H1 (cell line): ENCODE data around the gene PRCD. TPM values are rescaled to one million over a fixed set of nuclear protein-coding genes. Genes with fewer than 3 reads are reported as not detected.
A peak's percentile ranks its signal among the peaks of the same experiment; 100 is the strongest.

Experiments
- CTCF ChIA-PET: fragments of 300-600 bp; sonication (Branson Sonifier 250); formaldehyde crosslinking; loops from one replicate; lab custom pipeline; 2021; ENCODE audit not compliant: partially characterized antibody; lab: Charles Lee
- POLR2A ChIA-PET: fragments of 300-600 bp; sonication (Branson Sonifier 250); formaldehyde crosslinking; loops from one replicate; lab custom pipeline; 2021; ENCODE audit warnings: inconsistent platforms; ENCODE audit not compliant: partially characterized antibody; lab: Charles Lee
- DNase-seq, 2 experiments: peaks; one replicate each; pipeline versions ENCODE4 v3.0.0 to v3.0.0-alpha.2; 2010 to 2022; ENCODE audit warnings: low spot score in 2 of 2, low read depth in 1 of 2, mixed read lengths in 1 of 2
- FAIRE-seq: peaks from 2 replicates; lab custom pipeline; 2011; peaks lifted over from hg19 to GRCh38; lab: Jason Lieb, UNC
- H2AFZ ChIP-seq: 2 replicates; pipeline ENCODE4 v1.8.1; 2012; ENCODE audit warnings: low read length, inconsistent platforms
- H2AK5ac ChIP-seq: 2 replicates; pipeline ENCODE4 v1.6.1; 2013; ENCODE audit warnings: low read depth, low read length
- H2BK120ac ChIP-seq: replicated peaks from 2 replicates; pipeline ENCODE3; 2013; ENCODE audit warnings: low read depth, low read length, inconsistent platforms
- H2BK12ac ChIP-seq: 2 replicates; pipeline ENCODE4 v1.6.1; 2013; ENCODE audit warnings: low read depth, low read length
- H2BK15ac ChIP-seq: 2 replicates; pipeline ENCODE4 v1.6.1; 2013; ENCODE audit warnings: low read length
- H2BK20ac ChIP-seq: 2 replicates; pipeline ENCODE4 v1.6.1; 2013; ENCODE audit warnings: low read length
- H2BK5ac ChIP-seq: 2 replicates; pipeline ENCODE4 v1.6.1; 2013; ENCODE audit warnings: low read depth, low read length
- H3K14ac ChIP-seq: 2 replicates; pipeline ENCODE4 v1.6.1; 2013; ENCODE audit warnings: inconsistent platforms; ENCODE audit not compliant: insufficient read length
- H3K18ac ChIP-seq: 2 replicates; pipeline ENCODE4 v1.6.1; 2013; ENCODE audit warnings: low read length; ENCODE audit errors: extremely low read depth
- H3K23ac ChIP-seq: 2 replicates; pipeline ENCODE4 v1.6.1; 2013; ENCODE audit warnings: inconsistent platforms; ENCODE audit not compliant: insufficient read length
- H3K23me2 ChIP-seq: 2 replicates; pipeline ENCODE4 v1.6.1; 2013; ENCODE audit warnings: low read depth, low read length
- H3K27ac ChIP-seq: 2 replicates; pipeline ENCODE4 v1.6.1; 2011; ENCODE audit warnings: low read depth, low read length, inconsistent platforms
- H3K27me3 ChIP-seq, 4 experiments: replicated peaks in 1 of 4; 1 replicate in 1 of 4; 2 replicates in 3 of 4; pipeline versions ENCODE4 v1.6.1 to v1.8.1; 2011 to 2013; ENCODE audit warnings: low read length in 3 of 4, mild to moderate bottlenecking in 3 of 4, inconsistent platforms in 2 of 4, mixed read lengths in 2 of 4, moderate library complexity in 1 of 4; ENCODE audit not compliant: control insufficient read depth in 3 of 4, insufficient read depth in 3 of 4; ENCODE audit errors: extremely low read depth in 1 of 4
- H3K36me3 ChIP-seq, 4 experiments: 2 replicates each; pipeline versions ENCODE4 v1.6.1 to v1.8.1; 2011 to 2013; ENCODE audit warnings: mild to moderate bottlenecking in 4 of 4, low read length in 3 of 4, moderate library complexity in 2 of 4, control low read depth in 1 of 4, inconsistent platforms in 1 of 4; ENCODE audit not compliant: insufficient read depth in 4 of 4, control insufficient read depth in 2 of 4
- H3K4ac ChIP-seq: replicated peaks from 2 replicates; pipeline ENCODE3; 2013; ENCODE audit warnings: low read length, low read depth, mixed read lengths, inconsistent platforms; ENCODE audit not compliant: insufficient read length
- H3K4me1 ChIP-seq, 4 experiments: replicated peaks in 1 of 4; 1 replicate in 1 of 4; 2 replicates in 3 of 4; pipeline versions ENCODE4 v1.6.1 to v1.8.1; 2011 to 2013; ENCODE audit warnings: low read length in 3 of 4, inconsistent platforms in 2 of 4, mixed read lengths in 1 of 4; ENCODE audit not compliant: insufficient read depth in 4 of 4, control insufficient read depth in 3 of 4
- H3K4me2 ChIP-seq, 2 experiments: 2 replicates each; pipeline versions ENCODE4 v1.6.1 to v1.8.1; 2011 to 2013; ENCODE audit warnings: low read depth in 2 of 2, low read length in 2 of 2, control low read depth in 1 of 2, inconsistent platforms in 1 of 2, mild to moderate bottlenecking in 1 of 2; ENCODE audit not compliant: insufficient read depth in 1 of 2
- H3K4me3 ChIP-seq, 4 experiments: fragments of 200-600, 300-600 bp in 1 of 4; sonication (generic), shearing (Covaris generic), sonication (Bioruptor Twin) in 1 of 4; 2 replicates each; pipeline versions ENCODE4 v1.5.1 to v1.8.1; 2011 to 2016; ENCODE audit warnings: low read length in 4 of 4, low read depth in 3 of 4, control low read depth in 2 of 4, inconsistent platforms in 2 of 4, mild to moderate bottlenecking in 2 of 4, mixed read lengths in 1 of 4, moderate library complexity in 1 of 4; ENCODE audit not compliant: insufficient read depth in 2 of 4; ENCODE audit errors: extremely low read depth in 1 of 4
- H3K56ac ChIP-seq: replicated peaks from 2 replicates; pipeline ENCODE3; 2013; ENCODE audit warnings: low read depth, mild to moderate bottlenecking, mixed read lengths, low read length, inconsistent platforms; ENCODE audit not compliant: insufficient read length
- H3K79me1 ChIP-seq: 2 replicates; pipeline ENCODE4 v1.6.1; 2013; ENCODE audit warnings: low read depth, low read length, control low read depth
- H3K79me2 ChIP-seq, 2 experiments: 2 replicates each; pipeline versions ENCODE4 v1.6.1 to v1.8.1; 2012 to 2013; ENCODE audit warnings: low read length in 2 of 2, mild to moderate bottlenecking in 2 of 2, inconsistent platforms in 1 of 2; ENCODE audit not compliant: insufficient read depth in 2 of 2, control insufficient read depth in 1 of 2
- H3K9ac ChIP-seq, 4 experiments: replicated peaks in 1 of 4; 1 replicate in 1 of 4; 2 replicates in 3 of 4; pipeline versions ENCODE4 v1.6.1 to v1.8.1; 2011 to 2013; ENCODE audit warnings: low read depth in 3 of 4, low read length in 3 of 4, control low read depth in 2 of 4, mild to moderate bottlenecking in 2 of 4, moderate library complexity in 2 of 4, inconsistent platforms in 1 of 4; ENCODE audit errors: extremely low read depth in 1 of 4
- H3K9me3 ChIP-seq, 2 experiments: 2 replicates each; pipeline versions ENCODE4 v1.6.1 to v1.8.1; 2012 to 2013; ENCODE audit warnings: mild to moderate bottlenecking in 2 of 2, moderate library complexity in 2 of 2, control low read depth in 1 of 2, inconsistent platforms in 1 of 2, low read depth in 1 of 2, low read length in 1 of 2, mixed read lengths in 1 of 2; ENCODE audit not compliant: insufficient read depth in 2 of 2
- H4K20me1 ChIP-seq, 2 experiments: replicated peaks in 1 of 2; 2 replicates each; pipeline versions ENCODE3 to v1.8.1; 2011 to 2013; ENCODE audit warnings: inconsistent platforms in 2 of 2, low read length in 2 of 2, mild to moderate bottlenecking in 1 of 2; ENCODE audit not compliant: insufficient read depth in 2 of 2, control insufficient read depth in 1 of 2
- H4K5ac ChIP-seq: 2 replicates; pipeline ENCODE4 v1.6.1; 2013; ENCODE audit warnings: low read length, low read depth, mixed read lengths, inconsistent platforms; ENCODE audit not compliant: insufficient read length
- H4K8ac ChIP-seq: 2 replicates; pipeline ENCODE4 v1.8.0; 2013; ENCODE audit warnings: mild to moderate bottlenecking, moderate library complexity, low read length, inconsistent platforms; ENCODE audit not compliant: insufficient read depth; ENCODE audit errors: extremely low read depth
- H4K91ac ChIP-seq: replicated peaks from 2 replicates; pipeline ENCODE3; 2013; ENCODE audit warnings: low read length, mixed read lengths, inconsistent platforms; ENCODE audit not compliant: insufficient read length
- BCL11A ChIP-seq, 2 experiments: IDR thresholded peaks; one replicate each; pipeline ENCODE4 v1.6.1; 2011; ENCODE audit warnings: low read depth in 2 of 2, low read length in 2 of 2, mild to moderate bottlenecking in 2 of 2
- CBX5 ChIP-seq: fragments of 300-800, 300-1000 bp; sonication (generic); IDR thresholded peaks from 2 replicates; pipeline ENCODE4 v1.7.1; 2016; ENCODE audit warnings: antibody characterized with exemption, low read length, low read depth
- CEBPB ChIP-seq: IDR thresholded peaks from 2 replicates; pipeline ENCODE4 v1.6.1; 2012; ENCODE audit warnings: low read depth, low read length
- CREB1 ChIP-seq: IDR thresholded peaks from 2 replicates; pipeline ENCODE4 v1.6.1; 2012; ENCODE audit warnings: inconsistent platforms
- CTBP2 ChIP-seq: IDR thresholded peaks from 2 replicates; pipeline ENCODE4 v1.7.0; 2011; ENCODE audit warnings: borderline replicate concordance, mild to moderate bottlenecking, moderate library complexity, mixed read lengths, low read length; ENCODE audit not compliant: insufficient read depth, insufficient read length
- GABPA ChIP-seq: IDR thresholded peaks from 2 replicates; pipeline ENCODE4 v1.6.1; 2011; ENCODE audit warnings: mild to moderate bottlenecking, low read length, moderate library complexity, borderline replicate concordance; ENCODE audit not compliant: insufficient read depth
- JUN ChIP-seq: IDR thresholded peaks from 2 replicates; pipeline ENCODE4 v1.6.1; 2011; ENCODE audit warnings: low read depth, mild to moderate bottlenecking, improper control_type of control experiment, low read length
- KDM5A ChIP-seq: fragments of 200-600 bp; IDR thresholded peaks from 2 replicates; pipeline ENCODE4 v1.7.1; 2012; ENCODE audit warnings: mild to moderate bottlenecking, low read length, inconsistent platforms, mixed read lengths
- RNF2 ChIP-seq: fragments of 200-900, 300-1000 bp; sonication (generic); IDR thresholded peaks from 2 replicates; pipeline ENCODE4 v1.7.1; 2016; ENCODE audit warnings: borderline replicate concordance, low read depth, mild to moderate bottlenecking, antibody characterized with exemption, low read length; ENCODE audit not compliant: poor library complexity, severe bottlenecking; ENCODE audit errors: missing control alignments
- RXRA ChIP-seq: IDR thresholded peaks from 2 replicates; pipeline ENCODE4 v1.6.1; 2011; ENCODE audit warnings: low read depth, mild to moderate bottlenecking, low read length, moderate library complexity; ENCODE audit not compliant: insufficient read depth
- SIRT6 ChIP-seq: IDR thresholded peaks from one replicate; pipeline ENCODE4 v1.7.1; 2012; ENCODE audit warnings: low read length, inconsistent platforms
- SP1 ChIP-seq: IDR thresholded peaks from 2 replicates; pipeline ENCODE4 v1.6.1; 2011; ENCODE audit warnings: low read depth, low read length
- SUZ12 ChIP-seq: fragments of 200-600 bp; sonication (generic); IDR thresholded peaks from 2 replicates; pipeline ENCODE4 v1.6.1; 2012; ENCODE audit warnings: mild to moderate bottlenecking, inconsistent platforms, low read length, moderate library complexity, mixed read lengths
- WGBS, 2 experiments: shearing (Covaris generic) in 1 of 2; methylation state at CpG; one replicate each; pipeline versions ENCODE4 v1.1.6 to v1.1.7; 2013 to 2015; ENCODE audit warnings: low lambda C conversion rate in 2 of 2, mixed read lengths in 2 of 2, inconsistent platforms in 1 of 2, low coverage in 1 of 2, missing lambda C conversion rate in 1 of 2; ENCODE audit not compliant: insufficient replicate concordance in 2 of 2, insufficient coverage in 1 of 2, insufficient read length in 1 of 2; ENCODE audit errors: extremely low coverage in 1 of 2, missing lambda C conversion rate in 1 of 2; 5-methylcytosine and 5-hydroxymethylcytosine counted together
- polyA plus RNA-seq, 7 experiments: library from polyadenylated mRNA; depleted of rRNA in 3 of 7; stranded (reverse) in 5 of 7; unstranded in 2 of 7; fragments of >200 nt in 5 of 7; fragments of 200-250 nt in 2 of 7; gene quantifications; 1 replicate in 5 of 7; 2 replicates in 1 of 7; 4 replicates in 1 of 7; pipeline versions ENCODE4 v1.2.1 to v1.2.3, GENCODE V29; 2011 to 2013; ENCODE audit warnings: missing spikeins in 2 of 7, mixed read lengths in 2 of 7
- total RNA-seq: library from RNA; stranded (reverse); fragmentation: NEBNext Ultra II Directional; extraction: Animal tissue kit (Norgen Biotek cat#: 25700); gene quantifications from 2 replicates; pipeline ENCODE4 v1.2.1, GENCODE V29; 2021

The PRCD gene
- total and polyA plus RNA-seq, 2 of the 8 experiments (the other 6 are each of a cell fraction or from before 2014, with no cell fraction given), result 0.77 to 2.1 TPM

GRCh38 chr17:76492989-76493501 is 46.8 kb upstream of the PRCD start:
- Histone ChIP-seq H3K4me2 (peak overlapping the region in 1 of 2 experiments; percentile 41; a peak in 1 of 4 replicates), H2AK5ac (no peak overlapping the region), H2BK12ac (0 out of 2 replicates have a peak overlapping the region, but pooled peaks have one; percentile 17), H3K79me2 (no peaks in the 10 kb centered on the region; a peak in 1 of 4 replicates), H3K14ac (no peak overlapping the region), H3K56ac (no peak overlapping the region), H2BK20ac (no peak overlapping the region), H3K23me2 (no peaks in the 10 kb centered on the region), H4K20me1 (peaks cover 7 to 19% of the 10 kb centered on the region in 2 experiments), H4K91ac (peak overlapping the region; percentile 27), H3K18ac (0 out of 2 replicates have a peak overlapping the region, but pooled peaks have one; percentile 19), H3K23ac (no peak overlapping the region), H3K79me1 (peaks cover 9% of the 10 kb centered on the region), H3K27me3 (no peaks in the 10 kb centered on the region), H3K27ac (no peak overlapping the region), H3K4me1 (peaks cover 8 to 27% (median 20%) of the 10 kb centered on the region in 4 experiments), H2BK15ac (0 out of 2 replicates have a peak overlapping the region, but pooled peaks have one; percentile 19), H3K9me3 (no peaks in the 10 kb centered on the region), H3K4ac (no peak overlapping the region), H3K36me3 (no peaks in the 10 kb centered on the region), H2BK5ac (0 out of 2 replicates have a peak overlapping the region, but pooled peaks have one; percentile 66), H3K9ac (no peak overlapping the region; a peak in 1 of 7 replicates), H3K4me3 (no peak overlapping the region), H4K8ac (no peak overlapping the region), H2BK120ac (no peak overlapping the region), H4K5ac (no peak overlapping the region), H2AFZ (no peak overlapping the region)
- DNase-seq (no peak), FAIRE-seq (no peak)
- WGBS, 2 experiments, result 57% methylated on average over 15 of the region's 15 CpGs; no CpG with 5 or more reads in 1 of the 2 experiments
- ChIA-PET POLR2A (interaction anchor here (0.7 to 1.5 kb wide), 5 partner anchors 13 to 85 kb away, joined by 3 to 6 read pairs (median 3); no protein-coding TSS in a partner anchor), CTCF (interaction anchor here (0.8 to 20.2 kb wide), 17 partner anchors 9 to 189 kb away, joined by 3 to 446 read pairs (median 4); partner anchors contain the start of gene AANAT)
- TF ChIP-seq CREB1 (no peak), RNF2 (no peak), KDM5A (no peak), GABPA (no peak), SP1 (no peak), SUZ12 (no peak), CEBPB (no peak), RXRA (no peak), CBX5 (no peak), SIRT6 (no peak), BCL11A (IDR thresholded peaks at IDR 0.05; ENCODE audit: low read depth in 2 of 2, low read length in 2 of 2) (no peak), JUN (no peak), CTBP2 (no peak)
